ENCODE measurements around the gene HECTD2.

GRCh38 chr10:91415816-91416215, 5.7 kb downstream of the HECTD2 start:
- TF ChIP-seq EZH2 (IDR thresholded peaks at IDR 0.05; ENCODE audit: borderline replicate concordance, insufficient read depth, low read length, poor library complexity, severe bottlenecking) = no peak
- no peak for TF ChIP-seq CTCF (IDR thresholded peaks at IDR 0.05; ENCODE audit: poor library complexity, severe bottlenecking)
- no peak for TF ChIP-seq POLR2AphosphoS5 (IDR thresholded peaks at IDR 0.05)
- TF ChIP-seq TAF1 (IDR thresholded peaks at IDR 0.05; ENCODE audit: low read depth) = no peak
- no peak for TF ChIP-seq RAD21 (conservative IDR thresholded peaks at IDR 0.05)
- no peak for TF ChIP-seq EP300 (conservative IDR thresholded peaks at IDR 0.05; ENCODE audit: poor library complexity, severe bottlenecking)
- TF ChIP-seq REST (IDR thresholded peaks at IDR 0.05; ENCODE audit: borderline replicate concordance) = no peak
